Neuronal stem cell (in vitro differentiated cells): ENCODE results near the gene AAGAB.

Experiments
- DNase-seq: peaks from one replicate; pipeline ENCODE4 v3.0.0-alpha.2; 2013; ENCODE audit warnings: low spot score
- H2AFZ ChIP-seq: one replicate; pipeline ENCODE4 v1.6.1; 2013; ENCODE audit warnings: mild to moderate bottlenecking, low read length, inconsistent platforms
- H2AK5ac ChIP-seq: 2 replicates; pipeline ENCODE4 v1.6.1; 2013; ENCODE audit warnings: low read depth, mild to moderate bottlenecking, inconsistent platforms, low read length, moderate library complexity, mixed read lengths
- H2BK120ac ChIP-seq: 2 replicates; pipeline ENCODE4 v1.6.1; 2013; ENCODE audit warnings: low read depth, mild to moderate bottlenecking, inconsistent platforms, low read length, moderate library complexity, mixed read lengths
- H2BK12ac ChIP-seq: one replicate; pipeline ENCODE4 v1.6.1; 2013; ENCODE audit warnings: low read length, inconsistent platforms
- H2BK15ac ChIP-seq: 2 replicates; pipeline ENCODE4 v1.6.1; 2013; ENCODE audit warnings: mild to moderate bottlenecking, low read length, inconsistent platforms, mixed read lengths
- H2BK5ac ChIP-seq: one replicate; pipeline ENCODE4 v1.6.1; 2013; ENCODE audit warnings: inconsistent platforms, mild to moderate bottlenecking, low read length, moderate library complexity
- H3K14ac ChIP-seq: one replicate; pipeline ENCODE4 v1.6.1; 2013; ENCODE audit warnings: low read length, inconsistent platforms
- H3K18ac ChIP-seq: 2 replicates; pipeline ENCODE4 v1.6.1; 2013; ENCODE audit warnings: low read length, inconsistent platforms
- H3K23ac ChIP-seq: 2 replicates; pipeline ENCODE4 v1.6.1; 2013; ENCODE audit warnings: low read depth, mild to moderate bottlenecking, mixed read lengths, low read length, inconsistent platforms; ENCODE audit not compliant: poor library complexity
- H3K27ac ChIP-seq: replicated peaks from 3 replicates; pipeline ENCODE4 v1.5.1; 2013; ENCODE audit warnings: low read length, inconsistent platforms
- H3K27me3 ChIP-seq, 3 experiments: 2 replicates each; pipeline ENCODE4 v1.6.1; 2013; ENCODE audit warnings: low read length in 3 of 3, mild to moderate bottlenecking in 2 of 3, inconsistent platforms in 1 of 3, low read depth in 1 of 3, mixed read lengths in 1 of 3, moderate library complexity in 1 of 3; ENCODE audit not compliant: control insufficient read depth in 3 of 3, insufficient read depth in 3 of 3
- H3K36me3 ChIP-seq, 2 donors: replicated peaks in 1 of 2; 2 replicates each; pipeline ENCODE4 v1.6.1; 2013; ENCODE audit warnings: low read length in 2 of 2; ENCODE audit not compliant: control insufficient read depth in 2 of 2, insufficient read depth in 2 of 2
- H3K4ac ChIP-seq: 2 replicates; pipeline ENCODE4 v1.6.1; 2013; ENCODE audit warnings: inconsistent platforms, mild to moderate bottlenecking, low read length, moderate library complexity
- H3K4me1 ChIP-seq, 2 donors: 1 replicate in 1 of 2; 2 replicates in 1 of 2; pipeline ENCODE4 v1.6.1; 2013; ENCODE audit warnings: low read length in 2 of 2, low read depth in 1 of 2; ENCODE audit not compliant: control insufficient read depth in 2 of 2, insufficient read depth in 1 of 2
- H3K4me2 ChIP-seq: one replicate; pipeline ENCODE4 v1.6.1; 2013; ENCODE audit warnings: mild to moderate bottlenecking, low read length, inconsistent platforms; ENCODE audit not compliant: insufficient read depth, poor library complexity, severe bottlenecking
- H3K4me3 ChIP-seq, 2 donors: 2 replicates each; pipeline ENCODE4 v1.5.1; 2013; ENCODE audit warnings: low read length in 2 of 2, mild to moderate bottlenecking in 2 of 2, inconsistent platforms in 1 of 2, moderate library complexity in 1 of 2
- H3K79me1 ChIP-seq: one replicate; pipeline ENCODE4 v1.6.1; 2013; ENCODE audit warnings: low read depth, mild to moderate bottlenecking, inconsistent platforms, low read length, moderate library complexity
- H3K9ac ChIP-seq: one replicate; pipeline ENCODE4 v1.6.1; 2013; ENCODE audit warnings: mild to moderate bottlenecking, low read depth, low read length, inconsistent platforms; ENCODE audit not compliant: poor library complexity
- H3K9me3 ChIP-seq, 2 donors: replicated peaks in 1 of 2; 2 replicates each; pipeline versions ENCODE3 to v1.6.1; 2013; ENCODE audit warnings: low read length in 2 of 2, mild to moderate bottlenecking in 2 of 2, inconsistent platforms in 1 of 2, low read depth in 1 of 2, mixed read lengths in 1 of 2, moderate library complexity in 1 of 2; ENCODE audit not compliant: control insufficient read depth in 2 of 2, insufficient read depth in 1 of 2
- H4K8ac ChIP-seq: one replicate; pipeline ENCODE4 v1.6.1; 2013; ENCODE audit warnings: low read depth, mild to moderate bottlenecking, inconsistent platforms, low read length, moderate library complexity
- H4K91ac ChIP-seq: one replicate; pipeline ENCODE4 v1.6.1; 2013; ENCODE audit warnings: low read length, low read depth, mild to moderate bottlenecking, inconsistent platforms; ENCODE audit not compliant: poor library complexity
- WGBS, 2 donors: extraction: QIAGEN DNeasy Blood & Tissue Kit; methylation state at CpG; one replicate each; pipeline ENCODE4 v1.1.7; 2013; ENCODE audit warnings: missing lambda C conversion rate in 2 of 2, mixed read lengths in 1 of 2; ENCODE audit not compliant: insufficient read length in 2 of 2, insufficient replicate concordance in 1 of 2; ENCODE audit errors: extremely low coverage in 2 of 2; 5-methylcytosine and 5-hydroxymethylcytosine counted together

Gene AAGAB

DNA sequence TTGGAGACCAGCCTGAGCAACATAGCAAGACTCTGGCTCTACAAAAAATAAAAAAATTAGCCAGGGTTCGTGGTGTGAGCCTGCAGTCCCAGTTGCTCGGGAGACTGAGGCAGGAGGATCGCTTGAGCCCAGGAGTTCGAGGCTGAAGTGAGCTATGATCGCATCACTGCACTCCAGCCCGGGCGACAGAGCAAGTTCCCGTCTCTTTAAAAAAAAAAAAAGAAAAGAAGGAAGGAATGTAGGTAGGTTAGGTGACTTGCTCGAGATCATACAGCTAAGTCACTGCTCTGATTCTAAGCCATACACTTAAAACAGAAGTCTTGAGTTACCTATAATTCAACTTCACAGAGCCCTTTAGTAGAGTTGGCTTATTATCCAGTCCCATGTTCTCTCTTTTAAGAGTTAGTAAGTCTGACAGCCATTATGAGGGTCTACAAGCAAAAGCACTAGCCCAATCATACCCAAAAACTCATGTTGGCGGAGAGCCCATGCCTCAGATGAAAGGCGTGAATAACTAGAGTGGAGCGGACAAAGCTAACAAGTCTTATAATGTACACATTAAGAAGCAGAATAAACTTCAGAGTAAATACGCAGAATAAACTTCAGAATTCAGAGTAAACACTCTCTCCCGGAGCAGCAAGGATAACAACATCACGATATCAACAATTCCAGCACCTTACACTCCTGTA, 768 bp downstream of the AAGAB start:
- H3K9ac ChIP-seq, result peak overlapping the region; percentile 95
- no peak overlapping the region for H3K23ac ChIP-seq
- peak overlapping the region; percentile 59 for H3K27ac ChIP-seq
- no peak overlapping the region for H4K8ac ChIP-seq
- no CpG with 5 or more reads among the region's 15 CpGs for WGBS, 2 donors
- no peak overlapping the region for H2AK5ac ChIP-seq
- no peak overlapping the region for H4K91ac ChIP-seq
- no peak overlapping the region for H3K14ac ChIP-seq
- H2AFZ ChIP-seq, result peak overlapping the region; percentile 92
- peaks cover 0 to 2% of the 10 kb centered on the region in 2 donors for H3K36me3 ChIP-seq
- peaks cover 0 to 4% of the 10 kb centered on the region in 2 donors for H3K4me1 ChIP-seq
- peaks cover 7% of the 10 kb centered on the region for H3K79me1 ChIP-seq
- H2BK120ac ChIP-seq, result no peak overlapping the region
- H3K18ac ChIP-seq, result no peak overlapping the region
- no peak overlapping the region for H3K4ac ChIP-seq
- H3K4me3 ChIP-seq, result peak overlapping the region; percentile 93 to 94
- no peak overlapping the region for H2BK12ac ChIP-seq
- H3K4me2 ChIP-seq, result peak overlapping the region; percentile 91
- H2BK5ac ChIP-seq, result no peak overlapping the region
- peak; percentile 5 for DNase-seq
- H3K27me3 ChIP-seq, result no peaks in the 10 kb centered on the region
- H3K9me3 ChIP-seq, result no peaks in the 10 kb centered on the region
- H2BK15ac ChIP-seq, result no peak overlapping the region

DNA sequence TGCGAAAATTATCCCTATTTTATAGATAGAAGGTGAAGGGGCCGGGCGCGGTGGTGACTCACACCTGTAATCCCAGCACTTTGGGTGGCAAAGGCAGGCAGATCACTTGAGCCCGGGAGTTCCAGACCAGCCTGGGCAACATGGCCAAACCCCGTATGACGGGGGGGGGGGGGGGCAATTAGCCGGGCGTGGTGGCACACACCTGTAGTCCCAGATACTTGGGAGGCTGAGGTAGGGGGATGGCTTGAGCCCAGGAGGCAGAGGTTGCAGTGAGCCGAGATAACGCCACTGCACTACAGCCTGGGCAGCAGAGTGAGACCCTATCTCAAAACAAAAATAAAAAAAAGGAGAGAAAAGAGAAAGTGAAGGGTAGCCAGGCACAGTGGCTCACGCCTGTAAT, 1.4 kb downstream of the AAGAB start:
- Histone ChIP-seq H3K23ac (no peak overlapping the region), H3K27me3 (no peaks in the 10 kb centered on the region), H3K9me3 (no peaks in the 10 kb centered on the region), H3K18ac (no peak overlapping the region), H3K79me1 (peaks cover 7% of the 10 kb centered on the region), H3K14ac (no peak overlapping the region), H2BK12ac (no peak overlapping the region), H3K9ac (no peak overlapping the region), H3K36me3 (peaks cover 0 to 2% of the 10 kb centered on the region in 2 donors), H2BK15ac (no peak overlapping the region), H4K91ac (no peak overlapping the region), H3K4me3 (peak overlapping the region in 1 of 2 donors; percentile 94), H2AFZ (no peak overlapping the region), H3K27ac (no peak overlapping the region), H2AK5ac (no peak overlapping the region), H2BK120ac (no peak overlapping the region), H3K4me2 (peak overlapping the region; percentile 11), H2BK5ac (no peak overlapping the region), H4K8ac (no peak overlapping the region), H3K4me1 (peaks cover 0 to 4% of the 10 kb centered on the region in 2 donors), H3K4ac (no peak overlapping the region)
- no peak for DNase-seq
- WGBS, 2 donors, result no CpG with 5 or more reads among the region's 12 CpGs

DNA sequence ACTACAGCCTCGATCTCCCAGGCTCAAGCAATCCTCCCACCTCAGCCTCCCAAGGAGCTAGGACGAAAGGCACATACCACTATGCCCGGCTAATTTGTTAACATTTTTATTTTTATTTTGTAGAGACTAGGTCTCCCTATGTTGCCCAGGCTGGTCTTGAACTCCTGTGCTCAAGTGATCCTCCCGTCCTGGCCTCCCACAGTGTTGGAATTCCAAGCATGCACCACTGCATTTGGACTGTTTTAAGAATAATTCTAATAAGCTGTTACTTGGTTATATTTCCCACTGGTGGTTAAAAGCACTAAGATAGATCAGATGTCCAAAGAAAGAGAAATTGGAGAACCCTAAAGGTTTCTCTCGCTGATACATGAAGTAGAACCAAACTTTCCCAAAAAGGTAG, 3.1 kb downstream of the AAGAB start:
- Histone ChIP-seq H3K79me1 (peaks cover 7% of the 10 kb centered on the region), H3K4me2 (no peak overlapping the region), H2BK12ac (no peak overlapping the region), H2BK120ac (no peak overlapping the region), H2BK5ac (no peak overlapping the region), H2AFZ (no peak overlapping the region), H3K27me3 (no peaks in the 10 kb centered on the region), H2AK5ac (no peak overlapping the region), H2BK15ac (no peak overlapping the region), H4K91ac (no peak overlapping the region), H3K9me3 (no peaks in the 10 kb centered on the region), H3K4me1 (peaks cover 0 to 4% of the 10 kb centered on the region in 2 donors), H4K8ac (no peak overlapping the region), H3K4ac (no peak overlapping the region), H3K36me3 (peaks cover 0 to 2% of the 10 kb centered on the region in 2 donors), H3K18ac (no peak overlapping the region), H3K9ac (no peak overlapping the region), H3K4me3 (no peak overlapping the region), H3K23ac (no peak overlapping the region), H3K14ac (no peak overlapping the region), H3K27ac (no peak overlapping the region)
- WGBS, 2 donors, result no CpG with 5 or more reads among the region's 5 CpGs
- DNase-seq, result no peak

DNA sequence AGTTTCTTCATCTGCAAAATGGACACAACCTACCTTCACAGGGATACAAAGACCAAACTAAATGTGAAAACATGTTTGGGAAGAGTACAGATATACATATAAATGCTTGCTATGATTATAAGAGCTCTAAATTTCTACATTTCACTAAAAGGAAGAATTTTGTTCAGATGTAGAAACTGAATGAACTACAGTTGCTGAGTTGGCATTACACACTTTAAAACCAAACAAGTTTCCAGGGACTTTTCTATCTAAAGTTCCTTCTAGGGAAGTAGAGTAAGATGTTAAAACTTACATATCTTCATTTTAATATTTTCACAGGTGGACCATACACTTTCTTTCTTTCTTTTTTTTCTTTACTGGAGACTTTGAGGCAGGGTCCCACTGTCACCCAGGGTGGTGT, 4.6 kb downstream of the AAGAB start:
- Histone ChIP-seq H2BK15ac (no peak overlapping the region), H4K8ac (no peak overlapping the region), H4K91ac (no peak overlapping the region), H3K14ac (no peak overlapping the region), H2BK120ac (no peak overlapping the region), H2AK5ac (no peak overlapping the region), H3K4ac (no peak overlapping the region), H3K9ac (no peak overlapping the region), H3K4me1 (peaks cover 0 to 4% of the 10 kb centered on the region in 2 donors), H3K4me3 (no peak overlapping the region), H2AFZ (no peak overlapping the region), H3K27ac (no peak overlapping the region), H3K36me3 (peaks cover 0 to 8% of the 10 kb centered on the region in 2 donors), H2BK12ac (no peak overlapping the region), H3K23ac (no peak overlapping the region), H2BK5ac (no peak overlapping the region), H3K79me1 (peaks cover 7% of the 10 kb centered on the region), H3K9me3 (peaks cover 0 to 4% of the 10 kb centered on the region in 2 donors), H3K18ac (no peak overlapping the region), H3K27me3 (no peaks in the 10 kb centered on the region), H3K4me2 (no peak overlapping the region)
- DNase-seq, result no peak
